Measurements from ENCODE around the gene STMN3. TPM values are rescaled to one million over a fixed set of nuclear protein-coding genes. Genes with fewer than 3 reads are reported as not detected.

The STMN3 gene
- total and polyA plus RNA-seq, 2 of the 8 experiments (the other 6 are each of a cell fraction or from before 2014, with no cell fraction given): 51.5 to 63.1 TPM

DNA sequence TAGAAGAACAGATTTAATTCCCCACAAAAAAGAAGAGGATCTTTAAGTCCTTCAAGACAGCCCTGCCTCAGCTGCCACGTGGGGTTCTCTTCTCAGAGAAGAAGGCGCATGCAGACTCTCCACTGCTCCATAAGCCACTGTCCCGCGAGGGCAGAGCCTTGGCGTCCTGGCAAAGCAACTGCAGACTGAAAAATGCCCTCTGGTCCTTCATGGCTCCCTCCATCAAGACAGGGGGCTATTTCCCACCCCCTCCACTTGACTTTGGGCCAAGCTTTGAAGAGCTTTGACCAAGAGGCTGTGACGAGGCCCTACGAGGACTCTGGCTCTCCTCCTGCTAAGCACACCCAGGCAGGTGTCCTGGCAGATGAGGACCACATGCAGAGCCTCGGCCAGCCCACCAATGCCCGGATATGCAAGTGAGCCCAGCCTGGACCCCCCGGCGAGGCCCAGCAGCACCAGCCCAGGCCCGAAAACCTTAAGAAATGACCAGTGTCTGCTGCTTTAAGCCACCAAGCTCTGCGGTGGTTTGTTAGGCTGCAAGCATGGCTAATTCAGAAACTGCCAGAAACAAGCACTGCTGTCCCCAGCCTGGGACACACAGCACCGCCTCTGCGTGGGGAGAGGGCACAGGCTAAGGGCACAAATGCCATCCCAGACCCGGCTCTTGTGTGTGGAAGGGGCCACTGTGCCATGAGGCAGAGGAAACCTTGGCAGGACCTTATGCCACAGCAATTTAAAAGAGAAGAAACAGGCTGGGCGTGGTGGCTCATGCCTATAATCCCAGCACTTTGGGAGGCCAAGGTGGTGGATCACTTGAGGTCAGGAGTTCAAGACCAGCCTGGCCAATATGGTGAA lies 42.4 kb downstream of the STMN3 start (continued):
- TF ChIP-seq, protein P1, sequence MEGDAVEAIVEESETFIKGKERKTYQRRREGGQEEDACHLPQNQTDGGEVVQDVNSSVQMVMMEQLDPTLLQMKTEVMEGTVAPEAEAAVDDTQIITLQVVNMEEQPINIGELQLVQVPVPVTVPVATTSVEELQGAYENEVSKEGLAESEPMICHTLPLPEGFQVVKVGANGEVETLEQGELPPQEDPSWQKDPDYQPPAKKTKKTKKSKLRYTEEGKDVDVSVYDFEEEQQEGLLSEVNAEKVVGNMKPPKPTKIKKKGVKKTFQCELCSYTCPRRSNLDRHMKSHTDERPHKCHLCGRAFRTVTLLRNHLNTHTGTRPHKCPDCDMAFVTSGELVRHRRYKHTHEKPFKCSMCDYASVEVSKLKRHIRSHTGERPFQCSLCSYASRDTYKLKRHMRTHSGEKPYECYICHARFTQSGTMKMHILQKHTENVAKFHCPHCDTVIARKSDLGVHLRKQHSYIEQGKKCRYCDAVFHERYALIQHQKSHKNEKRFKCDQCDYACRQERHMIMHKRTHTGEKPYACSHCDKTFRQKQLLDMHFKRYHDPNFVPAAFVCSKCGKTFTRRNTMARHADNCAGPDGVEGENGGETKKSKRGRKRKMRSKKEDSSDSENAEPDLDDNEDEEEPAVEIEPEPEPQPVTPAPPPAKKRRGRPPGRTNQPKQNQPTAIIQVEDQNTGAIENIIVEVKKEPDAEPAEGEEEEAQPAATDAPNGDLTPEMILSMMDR (IDR thresholded peaks at IDR 0.05; ENCODE audit: control extremely low read depth in 1 of 3, insufficient read depth in 1 of 3, low read depth in 1 of 3, low read length in 3 of 3): no peak

Measured in H1 (cell line).